Stomach (tissue), 9 donors: Measurements from ENCODE around the gene EPN2. TPM values are rescaled to one million over a fixed set of nuclear protein-coding genes. Genes with fewer than 3 reads are reported as not detected.
A peak's percentile ranks its signal among the peaks of the same experiment; 100 is the strongest.

Source experiments
- DNase-seq, 2 donors: peaks; one replicate each; pipeline versions ENCODE4 v3.0.0 to v3.0.0-alpha.2; 2013 to 2019
- H3K27ac ChIP-seq, 5 donors: fragments of 200-600 bp in 4 of 5; sonication (generic) in 4 of 5; one replicate each; pipeline ENCODE4 v1.5.1; 2013 to 2019; ENCODE audit warnings: mild to moderate bottlenecking in 1 of 5, moderate library complexity in 1 of 5
- H3K27me3 ChIP-seq, 3 donors: fragments of 200-600 bp; sonication (generic); one replicate each; pipeline ENCODE4 v1.5.1; 2017 to 2019; ENCODE audit warnings: mixed run types in 1 of 3
- H3K36me3 ChIP-seq, 4 donors: fragments of 200-600 bp; sonication (generic); 1 replicate in 3 of 4; 2 replicates in 1 of 4; pipeline ENCODE4 v1.5.1; 2016 to 2019
- H3K4me1 ChIP-seq, 4 donors: fragments of 200-600 bp; sonication (generic); one replicate each; pipeline ENCODE4 v1.5.1; 2016 to 2019
- H3K4me3 ChIP-seq, 4 donors: fragments of 200-600 bp; sonication (generic) in 3 of 4; one replicate each; pipeline ENCODE4 v1.5.1; 2016 to 2019; ENCODE audit warnings: mild to moderate bottlenecking in 1 of 4
- H3K9me3 ChIP-seq, 4 donors: fragments of 200-600 bp; sonication (generic); one replicate each; pipeline ENCODE4 v1.5.1; 2016 to 2019
- EP300 ChIP-seq: sonication (generic); formaldehyde crosslinking; IDR thresholded peaks from one replicate; pipeline ENCODE4 v1.6.1; 2017; ENCODE audit warnings: antibody characterized with exemption
- POLR2A ChIP-seq, 4 donors: fragments of 450-650 bp; IDR thresholded peaks; one replicate each; pipeline ENCODE4 v1.6.1; 2016; ENCODE audit warnings: antibody characterized with exemption in 4 of 4, control low read depth in 2 of 4, mild to moderate bottlenecking in 1 of 4, moderate library complexity in 1 of 4
- POLR2AphosphoS5 ChIP-seq, 3 donors: sonication (generic); formaldehyde crosslinking; IDR thresholded peaks; one replicate each; pipeline ENCODE4 v1.6.1; 2016; ENCODE audit warnings: antibody characterized with exemption in 3 of 3
- WGBS, 5 donors: extraction: QIAGEN DNeasy Blood & Tissue Kit in 3 of 5; methylation state at CpG; one replicate each; pipeline versions ENCODE4 v1.1.5 to v1.1.7; 2013 to 2018; 5-methylcytosine and 5-hydroxymethylcytosine counted together
- intact Hi-C: fragments of 100-400 bp; cut with DNase I; formaldehyde crosslinking; loops from one replicate; pipeline ENCODE4 v1.15.1; 2023; ENCODE audit warnings: low total_unique reads
- polyA plus RNA-seq, 3 donors: library from polyadenylated mRNA; stranded (reverse); fragments of 200-250 nt; gene quantifications; one replicate each; pipeline ENCODE4 v1.2.3, GENCODE V29; 2013
- total RNA-seq, 5 donors: library from RNA; depleted of rRNA; stranded (reverse); fragments of >200 nt; gene quantifications; one replicate each; pipeline versions ENCODE4 v1.1.0 to v1.2.3, GENCODE V29; 2014 to 2016
- TF ChIP-seq, protein P1 (sequence below), 7 experiments: fragments of 450-650 bp in 4 of 7; fragments of 200-600 bp in 3 of 7; sonication (generic) in 3 of 7; IDR thresholded peaks; one replicate each; pipeline ENCODE4 v1.5.1; 2016 to 2019; ENCODE audit warnings: antibody characterized with exemption in 7 of 7, control low read depth in 2 of 7, mild to moderate bottlenecking in 1 of 7
- donor health status: healthy with polysubstance abuse.
- donor health status: Bipolar disorder and iron deficiency.
- donor health status: healthy.

EPN2 gene
- total and polyA plus RNA-seq, 8 donors, result 10.7 to 71.9 (median 25.7) TPM

DNA sequence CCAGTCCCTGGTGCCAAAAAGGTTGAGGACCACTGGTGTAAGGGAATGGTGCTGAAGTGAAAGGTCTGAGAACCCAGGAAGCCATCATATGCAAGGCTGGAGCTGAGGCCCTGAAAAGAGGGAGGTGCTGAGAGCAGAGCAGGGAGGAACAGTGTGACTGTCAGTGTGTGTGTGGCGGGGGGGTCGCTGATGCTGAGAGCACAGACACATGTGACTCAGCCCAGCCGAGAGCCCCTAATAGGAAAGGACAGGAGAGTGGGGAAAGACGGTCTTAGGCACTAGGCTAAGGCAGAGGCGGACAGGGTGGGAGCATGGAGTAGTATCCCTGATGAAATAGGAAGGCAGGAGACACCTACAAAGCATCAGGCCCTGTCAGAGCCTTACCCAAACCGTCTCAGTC, 124.2 kb downstream of the EPN2 start:
- intact Hi-C loops, result loop anchor here (10.0 kb wide), 1 partner anchor 403 kb away; no protein-coding TSS in a partner anchor

DNA sequence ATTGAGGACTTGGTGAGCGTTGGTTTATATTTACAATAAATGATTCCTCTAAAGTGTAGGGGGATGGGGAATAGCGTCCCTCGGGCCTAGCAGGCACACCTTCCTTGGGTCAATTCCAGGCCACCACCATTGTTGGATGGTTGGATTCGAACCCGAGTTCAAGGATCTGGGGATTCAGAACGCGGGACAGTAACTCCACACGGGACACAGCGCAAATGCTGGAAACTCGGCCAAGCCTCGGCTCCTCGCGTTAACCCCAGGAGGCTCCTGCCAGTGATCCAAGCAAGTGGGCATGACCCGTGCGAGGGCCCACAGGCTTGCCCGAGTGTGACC, 124.7 kb downstream of the EPN2 start:
- TF ChIP-seq POLR2AphosphoS5 (IDR thresholded peaks at IDR 0.05) (no peak), EP300 (no peak), POLR2A (IDR thresholded peaks at IDR 0.05) (no peak)
- TF ChIP-seq, protein P1, sequence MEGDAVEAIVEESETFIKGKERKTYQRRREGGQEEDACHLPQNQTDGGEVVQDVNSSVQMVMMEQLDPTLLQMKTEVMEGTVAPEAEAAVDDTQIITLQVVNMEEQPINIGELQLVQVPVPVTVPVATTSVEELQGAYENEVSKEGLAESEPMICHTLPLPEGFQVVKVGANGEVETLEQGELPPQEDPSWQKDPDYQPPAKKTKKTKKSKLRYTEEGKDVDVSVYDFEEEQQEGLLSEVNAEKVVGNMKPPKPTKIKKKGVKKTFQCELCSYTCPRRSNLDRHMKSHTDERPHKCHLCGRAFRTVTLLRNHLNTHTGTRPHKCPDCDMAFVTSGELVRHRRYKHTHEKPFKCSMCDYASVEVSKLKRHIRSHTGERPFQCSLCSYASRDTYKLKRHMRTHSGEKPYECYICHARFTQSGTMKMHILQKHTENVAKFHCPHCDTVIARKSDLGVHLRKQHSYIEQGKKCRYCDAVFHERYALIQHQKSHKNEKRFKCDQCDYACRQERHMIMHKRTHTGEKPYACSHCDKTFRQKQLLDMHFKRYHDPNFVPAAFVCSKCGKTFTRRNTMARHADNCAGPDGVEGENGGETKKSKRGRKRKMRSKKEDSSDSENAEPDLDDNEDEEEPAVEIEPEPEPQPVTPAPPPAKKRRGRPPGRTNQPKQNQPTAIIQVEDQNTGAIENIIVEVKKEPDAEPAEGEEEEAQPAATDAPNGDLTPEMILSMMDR (IDR thresholded peaks at IDR 0.05), result no peak
- Histone ChIP-seq H3K4me3 (peak overlapping the region; percentile 76 to 87 (median 76)), H3K27me3 (no peaks in the 10 kb centered on the region), H3K9me3 (no peaks in the 10 kb centered on the region), H3K4me1 (peaks cover 0 to 17% (median 14%) of the 10 kb centered on the region in 4 donors), H3K27ac (peak overlapping the region; percentile 82 to 92 (median 87)), H3K36me3 (peaks cover 0 to 21% (median 14%) of the 10 kb centered on the region in 4 donors)
- no peak for DNase-seq
- intact Hi-C loops, result loop anchor here (10.0 kb wide), 1 partner anchor 403 kb away; no protein-coding TSS in a partner anchor
- 13 to 24% (median 16%) methylated on average over 5 to 16 of the region's 16 CpGs for WGBS, 5 donors

More for the DNA sequence above, 124.2 kb downstream of the EPN2 start:
- no peaks in the 10 kb centered on the region for H3K27me3 ChIP-seq
- TF ChIP-seq POLR2AphosphoS5 (IDR thresholded peaks at IDR 0.05), result no peak
- TF ChIP-seq POLR2A (IDR thresholded peaks at IDR 0.05), result no peak
- TF ChIP-seq, protein P1 (IDR thresholded peaks at IDR 0.05), result no peak
- TF ChIP-seq EP300, result no peak
- H3K9me3 ChIP-seq, result no peaks in the 10 kb centered on the region
- WGBS, 5 donors, result 76 to 79% (median 78%) methylated on average over 6 of the region's 6 CpGs
- H3K4me3 ChIP-seq, result peak overlapping the region in 2 of 4 donors; percentile 77 to 87
- H3K27ac ChIP-seq, result peak overlapping the region in 1 of 5 donors; percentile 92
- peak in 1 of 2 donors; percentile 23 for DNase-seq
- peaks cover 0 to 27% (median 15%) of the 10 kb centered on the region in 4 donors for H3K36me3 ChIP-seq
- H3K4me1 ChIP-seq, result peaks cover 0 to 17% (median 14%) of the 10 kb centered on the region in 4 donors

DNA sequence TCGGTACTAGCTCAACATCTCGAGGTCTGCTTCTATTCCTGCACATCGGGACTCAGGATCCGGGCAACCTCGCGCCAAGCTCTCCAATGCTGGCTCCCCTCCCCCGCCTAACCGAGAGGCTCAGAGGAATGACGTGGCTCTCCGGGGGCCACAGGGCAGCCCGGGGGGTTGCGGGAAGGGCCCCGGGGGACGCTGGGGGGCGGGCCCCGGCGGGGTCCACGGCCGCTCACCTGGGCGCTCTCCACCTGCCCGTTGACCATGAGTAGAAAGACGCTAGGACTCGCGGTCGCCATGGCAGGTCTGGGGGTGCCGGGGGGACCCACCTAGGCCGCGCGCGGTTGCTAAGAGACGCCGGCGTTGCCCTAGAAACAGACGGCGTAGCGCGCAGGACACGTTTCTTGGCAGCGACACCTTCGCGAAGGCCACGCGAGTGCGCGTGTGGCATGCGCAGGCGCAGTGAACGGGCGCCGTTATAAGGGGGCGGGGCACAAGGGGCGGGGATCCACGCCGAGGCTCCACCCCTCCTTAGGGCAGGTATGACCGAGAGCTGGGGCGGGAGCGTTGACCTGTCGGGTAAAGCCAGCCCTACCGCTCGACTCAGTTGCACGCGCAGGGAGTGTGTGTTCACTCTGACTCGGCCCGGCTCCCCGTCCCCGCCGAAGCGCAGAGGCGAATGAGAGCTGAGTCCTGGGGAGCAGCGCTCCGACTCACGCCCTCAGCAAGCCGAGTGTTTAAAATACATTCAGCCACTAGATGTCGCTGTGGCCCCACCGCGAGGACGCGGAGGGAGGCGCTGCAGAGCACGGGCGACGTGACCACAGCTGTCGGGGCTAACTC, 125.3 kb downstream of the EPN2 start, which contains the start of gene B9D1:
Gene B9D1, minus strand, starts transcription at position 447 of the 837 bp plus-strand sequence. Its CDS starts 154 bp downstream, at position 293.
- intact Hi-C loops, result loop anchor here (10.0 kb wide), 1 partner anchor 402 kb away; no protein-coding TSS in a partner anchor
- TF ChIP-seq, protein P1 (IDR thresholded peaks at IDR 0.05), result peak in 6 of 7 experiments; percentile 77 to 99 (median 96)
- TF ChIP-seq POLR2AphosphoS5 (IDR thresholded peaks at IDR 0.05) (peak; percentile 3 to 88 (median 85)), EP300 (no peak), POLR2A (IDR thresholded peaks at IDR 0.05) (no peak)
- peaks cover 0 to 15% (median 8%) of the 10 kb centered on the region in 4 donors for H3K36me3 ChIP-seq
- 0 to 1% (median 0%) methylated on average over 58 to 83 of the region's 83 CpGs for WGBS, 5 donors
- H3K9me3 ChIP-seq, result no peaks in the 10 kb centered on the region
- H3K4me3 ChIP-seq, result peak within 1 kb of the TSS; percentile 76 to 87 (median 76)
- H3K27ac ChIP-seq, result peak within 1 kb of the TSS; percentile 82 to 92 (median 87)
- H3K4me1 ChIP-seq, result peaks cover 0 to 17% (median 14%) of the 10 kb centered on the region in 4 donors
- H3K27me3 ChIP-seq, result no peaks in the 10 kb centered on the region
- peak; percentile 96 to 97 for DNase-seq

DNA sequence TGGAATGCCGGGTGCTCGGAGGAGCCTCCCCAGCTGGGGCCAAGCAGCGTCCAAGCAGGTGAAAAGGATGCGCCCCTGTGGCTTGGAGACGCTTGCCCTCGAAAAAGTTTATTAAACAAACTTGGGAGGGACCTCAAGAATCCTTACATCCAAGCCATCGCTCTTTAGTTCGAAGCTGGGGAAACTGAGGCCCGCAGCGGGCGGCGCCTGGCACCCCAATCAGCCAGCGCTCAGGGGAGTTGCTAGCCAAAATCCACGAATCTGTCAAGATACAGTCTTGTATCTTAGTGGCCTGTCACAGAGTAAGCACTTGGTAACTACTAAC, 125.9 kb downstream of the EPN2 start:
- TF ChIP-seq POLR2A (IDR thresholded peaks at IDR 0.05), result no peak
- TF ChIP-seq, protein P1 (IDR thresholded peaks at IDR 0.05), result peak in 1 of 7 experiments; percentile 28
- Histone ChIP-seq H3K4me1 (peaks cover 0 to 17% (median 14%) of the 10 kb centered on the region in 4 donors), H3K27me3 (no peaks in the 10 kb centered on the region), H3K36me3 (peaks cover 0 to 9% (median 3%) of the 10 kb centered on the region in 4 donors), H3K4me3 (peak overlapping the region; percentile 76 to 87 (median 76)), H3K9me3 (no peaks in the 10 kb centered on the region), H3K27ac (peak overlapping the region; percentile 82 to 92 (median 87))
- DNase-seq, result no peak
- intact Hi-C loops, result loop anchor here (10.0 kb wide), 1 partner anchor 402 kb away; no protein-coding TSS in a partner anchor
- WGBS, 5 donors, result 23 to 32% (median 28%) methylated on average over 9 to 14 of the region's 14 CpGs
